Subcutaneous adipose tissue (tissue), 4 donors: Measurements from ENCODE around the gene GAREM2. TPM values are rescaled to one million over a fixed set of nuclear protein-coding genes. Genes with fewer than 3 reads are reported as not detected.

Experiments
- total RNA-seq, 4 donors: library from RNA; depleted of rRNA; stranded (reverse); fragments of >200 nt; gene quantifications; one replicate each; pipeline ENCODE4 v1.1.0, GENCODE V29; 2016
- TF ChIP-seq, protein P1 (sequence below): fragments of 450-650 bp; IDR thresholded peaks from one replicate; pipeline ENCODE4 v1.5.1; 2016; ENCODE audit warnings: low read depth, mild to moderate bottlenecking, control low read depth, antibody characterized with exemption, moderate library complexity

The GAREM2 gene
- total RNA-seq, 4 donors from 2014 or later, result 0.75 to 1.4 (median 1.0) TPM

DNA sequence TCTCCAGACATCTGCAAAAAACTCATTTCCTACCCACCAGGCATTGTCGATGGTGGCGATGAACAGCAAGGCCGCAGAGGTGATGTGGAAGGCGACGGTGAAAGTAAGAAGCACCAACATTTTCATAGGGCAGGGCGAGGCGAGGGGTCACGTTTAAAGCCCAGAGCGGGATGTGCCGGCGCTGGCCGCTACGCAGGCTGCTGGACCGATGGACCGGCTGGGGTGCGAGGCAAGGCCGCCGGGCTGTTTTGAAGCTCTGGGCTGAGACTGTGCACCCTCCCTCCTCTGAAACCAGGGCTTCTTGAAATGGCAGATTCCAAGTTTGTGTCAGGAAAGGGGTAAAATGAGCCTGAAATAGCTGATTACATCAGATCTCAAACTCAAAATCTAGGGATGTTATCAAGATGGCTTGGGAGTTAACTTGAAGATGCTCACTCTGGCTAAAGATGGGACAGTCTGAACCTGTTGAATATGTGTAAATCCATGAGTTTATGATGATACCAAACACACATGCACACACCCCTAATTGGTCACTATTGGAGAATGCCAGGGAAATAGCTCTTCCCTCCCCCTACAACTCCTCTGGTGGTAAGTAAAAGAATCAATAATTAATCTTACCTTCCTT lies 31.6 kb upstream of the GAREM2 start:
- TF ChIP-seq, protein P1, sequence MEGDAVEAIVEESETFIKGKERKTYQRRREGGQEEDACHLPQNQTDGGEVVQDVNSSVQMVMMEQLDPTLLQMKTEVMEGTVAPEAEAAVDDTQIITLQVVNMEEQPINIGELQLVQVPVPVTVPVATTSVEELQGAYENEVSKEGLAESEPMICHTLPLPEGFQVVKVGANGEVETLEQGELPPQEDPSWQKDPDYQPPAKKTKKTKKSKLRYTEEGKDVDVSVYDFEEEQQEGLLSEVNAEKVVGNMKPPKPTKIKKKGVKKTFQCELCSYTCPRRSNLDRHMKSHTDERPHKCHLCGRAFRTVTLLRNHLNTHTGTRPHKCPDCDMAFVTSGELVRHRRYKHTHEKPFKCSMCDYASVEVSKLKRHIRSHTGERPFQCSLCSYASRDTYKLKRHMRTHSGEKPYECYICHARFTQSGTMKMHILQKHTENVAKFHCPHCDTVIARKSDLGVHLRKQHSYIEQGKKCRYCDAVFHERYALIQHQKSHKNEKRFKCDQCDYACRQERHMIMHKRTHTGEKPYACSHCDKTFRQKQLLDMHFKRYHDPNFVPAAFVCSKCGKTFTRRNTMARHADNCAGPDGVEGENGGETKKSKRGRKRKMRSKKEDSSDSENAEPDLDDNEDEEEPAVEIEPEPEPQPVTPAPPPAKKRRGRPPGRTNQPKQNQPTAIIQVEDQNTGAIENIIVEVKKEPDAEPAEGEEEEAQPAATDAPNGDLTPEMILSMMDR, result no peak

DNA sequence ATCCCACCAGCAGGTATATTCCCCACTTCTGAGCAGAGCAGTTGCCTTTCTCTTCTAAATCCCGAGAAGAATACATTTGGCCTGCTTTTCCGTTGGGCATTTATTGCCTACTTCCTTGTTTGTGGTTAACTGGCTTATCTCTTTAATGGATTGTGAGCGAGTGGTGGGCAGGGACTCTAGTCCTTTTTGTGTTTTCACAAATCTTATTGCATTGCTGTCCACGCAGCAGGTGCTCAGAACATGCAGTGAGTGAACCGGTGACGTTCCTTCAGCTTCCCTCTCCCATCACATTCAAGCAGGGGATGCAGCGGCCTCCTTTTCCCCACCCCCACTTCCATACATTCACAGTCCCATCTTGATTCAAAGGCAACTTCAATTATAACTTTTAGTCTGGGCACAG lies 28.9 kb upstream of the GAREM2 start:
- TF ChIP-seq, protein P1, result no peak

DNA sequence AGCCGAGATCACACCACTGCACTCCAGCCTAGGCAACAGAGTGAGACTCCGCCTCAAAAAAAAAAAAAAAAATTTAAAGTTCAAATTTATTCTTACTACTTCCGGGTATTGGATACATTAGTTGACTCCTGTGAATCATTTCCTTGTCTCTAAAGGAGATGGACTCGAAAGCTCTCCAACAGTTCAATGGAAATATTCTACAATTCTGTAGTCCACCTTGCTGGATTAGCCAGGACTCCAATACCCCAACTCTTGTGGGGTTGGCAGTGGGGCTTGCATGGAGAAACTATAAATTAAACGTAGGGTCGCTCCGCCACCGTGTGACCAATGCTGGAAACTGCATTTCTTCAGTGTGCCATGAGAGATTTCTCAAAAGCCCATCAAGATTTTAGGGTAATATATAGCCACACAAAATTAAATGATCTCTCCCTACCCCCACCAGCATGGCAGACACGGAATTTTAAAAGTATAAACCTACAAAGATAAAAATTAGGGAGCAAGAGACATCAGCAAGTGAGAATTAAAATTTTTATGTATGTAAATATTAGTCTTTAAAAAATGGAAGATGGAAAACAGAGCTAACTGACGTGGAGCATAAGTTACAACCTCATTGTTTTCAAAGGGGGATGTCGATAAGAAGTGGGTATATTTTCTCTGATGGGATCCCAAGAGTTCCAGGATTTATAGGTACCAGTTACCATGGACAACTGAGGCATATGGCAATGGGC lies 27.8 kb upstream of the GAREM2 start:
- TF ChIP-seq, protein P1, result no peak

DNA sequence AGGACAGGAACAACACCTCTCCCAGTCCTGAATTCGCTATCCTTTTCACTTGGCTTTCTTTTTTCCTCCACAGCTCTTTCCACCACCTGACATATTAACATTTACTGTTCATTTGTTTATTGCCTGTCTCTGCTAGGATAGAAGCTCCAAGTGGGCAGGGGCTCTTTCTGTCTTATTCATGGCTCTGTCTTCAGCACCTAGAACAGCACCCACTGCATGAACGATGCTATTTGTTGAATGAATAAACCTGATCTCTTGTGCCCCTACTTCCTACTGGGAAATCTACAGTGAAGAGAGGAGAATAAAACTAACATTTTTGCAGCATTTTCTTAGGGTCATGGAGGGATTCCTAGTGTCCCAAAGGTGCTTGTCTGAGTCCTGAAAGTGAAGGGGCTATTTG lies 24.4 kb upstream of the GAREM2 start:
- TF ChIP-seq, protein P1, result no peak

DNA sequence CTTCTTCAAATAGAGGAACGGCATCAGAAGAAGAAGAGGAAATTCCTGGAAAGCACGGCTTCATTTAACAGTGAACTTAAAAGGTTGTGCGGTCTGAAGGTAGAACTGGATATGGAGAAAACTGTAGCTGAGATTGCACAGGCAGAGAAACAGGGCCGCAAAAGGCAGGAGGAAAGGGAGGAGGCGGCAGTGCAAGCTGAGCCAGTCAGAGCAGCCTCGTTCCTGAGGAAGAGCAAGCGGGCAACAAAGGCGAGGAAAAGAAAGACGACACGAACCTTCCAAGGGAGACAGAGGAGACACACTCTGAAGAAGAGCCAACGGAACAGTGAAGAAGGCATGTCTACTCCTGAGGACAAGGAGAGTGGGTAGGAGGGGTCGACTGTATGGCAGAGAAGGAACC lies 22.6 kb upstream of the GAREM2 start:
- TF ChIP-seq, protein P1, result no peak

DNA sequence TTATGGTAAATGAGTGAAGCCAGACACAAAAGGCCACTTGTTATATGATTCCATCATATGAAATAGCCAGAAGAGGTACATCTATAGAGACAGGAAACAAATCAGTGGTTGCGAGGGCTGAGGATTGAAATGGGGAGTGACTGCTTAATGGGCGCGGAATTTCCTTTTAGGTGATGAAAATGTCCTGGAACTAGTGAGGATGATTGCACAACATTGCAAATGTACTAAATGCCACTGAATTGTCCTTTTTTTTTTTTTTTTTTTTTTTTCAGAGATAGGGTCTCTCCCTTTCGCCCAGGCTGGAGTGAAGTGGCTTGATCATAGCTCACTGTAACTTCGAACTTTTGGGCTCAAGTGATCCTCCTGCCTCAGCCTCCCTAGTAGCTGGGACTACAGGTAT lies 15.3 kb upstream of the GAREM2 start:
- TF ChIP-seq, protein P1, result no peak

DNA sequence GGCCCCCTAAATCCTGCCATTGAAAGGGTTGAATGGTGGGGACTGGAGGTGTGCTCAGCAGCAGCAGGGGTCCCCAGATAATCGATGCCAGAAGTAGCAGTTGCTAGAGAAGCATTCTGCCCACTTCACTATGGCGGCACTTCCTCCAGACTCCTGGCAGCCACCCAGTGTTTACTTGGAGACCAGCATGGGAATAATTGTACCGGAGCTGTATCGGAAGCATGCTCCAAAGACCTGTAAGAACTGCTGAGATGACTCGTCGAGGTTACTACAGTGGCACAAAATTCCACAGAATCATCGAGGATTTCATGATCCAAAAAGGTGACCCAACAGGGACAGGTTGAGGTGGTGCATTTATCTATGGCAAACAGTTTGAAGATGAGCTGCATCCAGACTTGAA lies 11.0 kb upstream of the GAREM2 start:
- TF ChIP-seq, protein P1, result no peak
